HepG2 (cell line): ENCODE measurements around the gene ETV6. TPM values are rescaled to one million over a fixed set of nuclear protein-coding genes. Genes with fewer than 3 reads are reported as not detected.

Source experiments
- ATAC-seq: fragments of 200-7000 bp; cut with Tn5 transposase; 3 replicates; pipeline ENCODE4 v1.9.1; 2020; ENCODE audit warnings: mild to moderate bottlenecking, moderate library complexity
- BruUV-seq: library from RNA; stranded (reverse); fragments of 400-500 nt; replicated peaks from 2 replicates; lab custom pipeline; 2021; lab: Mats Ljungman, UMichigan
- CTCF ChIA-PET: fragments of 300-600 bp; formaldehyde crosslinking; extraction: SDS; loops from one replicate; lab custom pipeline; 2021; ENCODE audit warnings: low total read pairs, inconsistent platforms, low intra/inter-chr PET ratio; lab: Yijun Ruan, JAX
- POLR2A ChIA-PET: fragments of 350-600 bp; sonication (Branson Sonifier 250); formaldehyde crosslinking; loops from one replicate; lab custom pipeline; 2020; ENCODE audit warnings: antibody characterized with exemption, inconsistent platforms; lab: Yijun Ruan, JAX
- DNase-seq: peaks from one replicate; pipeline ENCODE4 v3.0.0-alpha.2; 2015; ENCODE audit warnings: low spot score
- FAIRE-seq: peaks from 3 replicates; lab custom pipeline; 2011; peaks lifted over from hg19 to GRCh38; lab: Jason Lieb, UNC
- H2AFZ ChIP-seq: one replicate; pipeline ENCODE4 v1.6.1; 2011; ENCODE audit warnings: low read length, inconsistent platforms
- H3K27ac ChIP-seq: fragments of 300-600 bp; 3 replicates; pipeline ENCODE4 v1.8.0; 2011; ENCODE audit warnings: mixed run types, mild to moderate bottlenecking, mixed read lengths, low read length, inconsistent platforms; ENCODE audit not compliant: insufficient read depth; ENCODE audit errors: extremely low read length
- H3K27me3 ChIP-seq, 2 experiments: fragments of 200-600 bp in 1 of 2; 2 replicates in 1 of 2; 3 replicates in 1 of 2; pipeline versions ENCODE4 v1.6.0 to v1.8.0; 2011; ENCODE audit warnings: low read length in 2 of 2, mild to moderate bottlenecking in 2 of 2, moderate library complexity in 2 of 2, inconsistent platforms in 1 of 2; ENCODE audit not compliant: insufficient read depth in 2 of 2, control insufficient read depth in 1 of 2
- H3K36me3 ChIP-seq, 2 experiments: fragments of 200-600 bp in 1 of 2; replicated peaks in 1 of 2; 2 replicates in 1 of 2; 3 replicates in 1 of 2; pipeline versions ENCODE4 v1.5.1 to v1.8.0; 2011; ENCODE audit warnings: low read length in 2 of 2, inconsistent platforms in 1 of 2; ENCODE audit not compliant: insufficient read depth in 2 of 2, control insufficient read depth in 1 of 2
- H3K4me1 ChIP-seq: 2 replicates; pipeline ENCODE4 v1.5.1; 2012; ENCODE audit warnings: low read length, inconsistent platforms; ENCODE audit not compliant: insufficient read depth
- H3K4me2 ChIP-seq: 2 replicates; pipeline ENCODE4 v1.6.0; 2011; ENCODE audit warnings: low read depth, low read length, inconsistent platforms
- H3K4me3 ChIP-seq, 3 experiments: fragments of 200-600 bp in 1 of 3; sonication (generic), shearing (Covaris generic) in 1 of 3; replicated peaks in 1 of 3; 2 replicates each; pipeline ENCODE4 v1.5.1; 2011 to 2016; ENCODE audit warnings: low read length in 3 of 3, inconsistent platforms in 2 of 3, low read depth in 2 of 3, mild to moderate bottlenecking in 2 of 3, control low read depth in 1 of 3, mixed read lengths in 1 of 3; ENCODE audit not compliant: insufficient read depth in 1 of 3
- H3K79me2 ChIP-seq: one replicate; pipeline ENCODE4 v1.6.1; 2011; ENCODE audit warnings: low read length, inconsistent platforms; ENCODE audit not compliant: insufficient read depth
- H3K9ac ChIP-seq: 2 replicates; pipeline ENCODE4 v1.6.0; 2011; ENCODE audit warnings: mild to moderate bottlenecking, low read depth, low read length, inconsistent platforms; ENCODE audit not compliant: insufficient read depth
- H3K9me3 ChIP-seq: 2 replicates; pipeline ENCODE4 v1.5.1; 2012; ENCODE audit warnings: mild to moderate bottlenecking, low read length
- H4K20me1 ChIP-seq: 2 replicates; pipeline ENCODE4 v1.6.0; 2011; ENCODE audit warnings: inconsistent platforms, mild to moderate bottlenecking, low read length, moderate library complexity; ENCODE audit not compliant: insufficient read depth
- RARA ChIP-seq: IDR thresholded peaks from 2 replicates; pipeline ENCODE4 v1.6.1; 2016; ENCODE audit warnings: missing genetic modification reagents, missing compliant biosample characterization
- REL ChIP-seq: sonication (generic); formaldehyde crosslinking; conservative IDR thresholded peaks from 2 replicates; pipeline ENCODE4 v1.8.0; 2022; ENCODE audit warnings: mild to moderate bottlenecking, missing genetic modification reagents, moderate library complexity
- U2AF1 ChIP-seq: fragments of 200-400 bp; formaldehyde crosslinking; optimal IDR thresholded peaks from 2 replicates; pipeline ENCODE3; 2017; ENCODE audit warnings: mild to moderate bottlenecking, low read depth, low read length
- ZBTB40 ChIP-seq, 2 experiments: fragments of 450-650 bp in 1 of 2; sonication (generic) in 1 of 2; formaldehyde crosslinking in 1 of 2; IDR thresholded peaks; 2 replicates each; pipeline versions ENCODE4 v1.6.1 to v1.8.0; 2016 to 2022; ENCODE audit warnings: antibody characterized with exemption in 1 of 2, mild to moderate bottlenecking in 1 of 2, missing genetic modification reagents in 1 of 2
- ZNF274 ChIP-seq: sonication (generic); formaldehyde crosslinking; IDR thresholded peaks from 2 replicates; pipeline ENCODE4 v1.5.1; 2020; ENCODE audit warnings: mild to moderate bottlenecking, missing genetic modification reagents
- WGBS: methylation state at CpG from one replicate; pipeline ENCODE4 v1.1.6; 2017; ENCODE audit warnings: low lambda C conversion rate; 5-methylcytosine and 5-hydroxymethylcytosine counted together
- in situ Hi-C: cut with HindIII; loops from 2 replicates; pipeline ENCODE4 v1.10.0; 2017; ENCODE audit warnings: low pct_unique_long_range_greater_than_20kb; ENCODE audit not compliant: extremely low pct_ligation_motif_present
- intact Hi-C: fragments of 100-400 bp; cut with micrococcal nuclease; formaldehyde crosslinking; loops from one replicate; pipeline ENCODE4 v1.10.0; 2022; ENCODE audit not compliant: unreplicated experiment
- polyA plus RNA-seq, 8 experiments: library from polyadenylated mRNA; depleted of rRNA in 3 of 8; stranded (reverse) in 7 of 8; unstranded in 1 of 8; fragments of >200 nt; fragmentation: Illumina TruSeq in 4 of 8; extraction: Trizol in 4 of 8; gene quantifications; 2 replicates each; pipeline versions ENCODE4 v1.2.1 to v1.2.3, GENCODE V29; 2011 to 2016; ENCODE audit warnings: low read depth in 4 of 8, missing spikeins in 1 of 8, mixed read lengths in 1 of 8; ENCODE audit not compliant: insufficient read depth in 1 of 8
- total RNA-seq, 5 experiments: library from RNA; depleted of rRNA; stranded (reverse); fragments of >200 nt; fragmentation: Illumina TruSeq; extraction: Trizol; gene quantifications; 2 replicates each; pipeline ENCODE4 v1.2.3, GENCODE V29; 2016; ENCODE audit warnings: low read depth in 1 of 5

Gene ETV6
- total and polyA plus RNA-seq, 2 of the 13 experiments (the other 11 are each of a cell fraction or from before 2014, with no cell fraction given): 2.2 to 3.0 TPM

GRCh38 chr12:11756523-11756922, 107.0 kb downstream of the ETV6 start (continued):
- TF ChIP-seq ZBTB40 (IDR thresholded peaks at IDR 0.05) (no peak), ZBTB40 (CRISPR knock-in tag; IDR thresholded peaks at IDR 0.05) (no peak), ZNF274 (CRISPR knock-in tag) (no peak), U2AF1 (no peak)

DNA sequence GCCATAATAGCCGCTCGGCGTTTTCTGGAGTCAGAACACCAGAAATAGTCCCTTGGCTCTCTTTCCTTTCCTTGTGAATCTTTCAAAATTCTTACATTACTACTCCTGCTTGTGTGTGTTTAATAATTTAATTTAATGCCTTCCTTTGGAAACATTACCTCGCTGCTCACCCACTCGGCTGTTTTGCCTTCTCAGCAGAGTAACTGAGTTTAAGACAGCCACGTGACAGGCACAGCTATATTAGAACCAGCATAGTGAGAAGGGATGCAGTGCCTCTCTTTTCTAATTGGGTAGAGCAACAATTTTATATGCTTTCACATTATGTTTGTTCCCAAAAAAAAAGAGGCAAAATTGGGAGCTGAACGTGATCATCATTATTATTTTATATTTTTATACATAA, 107.6 kb downstream of the ETV6 start:
- intact Hi-C loops (no loop called here), in situ Hi-C loops (no loop called here)
- DNase-seq (no peak), FAIRE-seq (no peak), ATAC-seq (no peak)
- TF ChIP-seq REL (CRISPR knock-in tag): no peak
- TF ChIP-seq RARA (CRISPR knock-in tag): no peak
- 91% methylated on average over 7 of the region's 7 CpGs for WGBS
- POLR2A ChIA-PET: no interaction called here
- BruUV-seq: no TSS peak
- Histone ChIP-seq H3K36me3 (no peaks in the 10 kb centered on the region; a peak in 1 of 5 replicates), H3K4me2 (no peak overlapping the region), H3K9me3 (no peaks in the 10 kb centered on the region), H3K4me3 (no peak overlapping the region), H3K27ac (no peak overlapping the region), H2AFZ (no peak overlapping the region), H3K9ac (no peak overlapping the region), H3K79me2 (no peaks in the 10 kb centered on the region), H4K20me1 (no peaks in the 10 kb centered on the region), H3K4me1 (no peaks in the 10 kb centered on the region), H3K27me3 (no peaks in the 10 kb centered on the region)
- CTCF ChIA-PET: no interaction called here
